ENCODE data around the gene TSPAN17.

Gene TSPAN17

GRCh38 chr5:176612855-176613254 is 34.4 kb upstream of the TSPAN17 start:
- no peak overlapping the region for H3K4me2 ChIP-seq (ENCODE audit: low read length)

GRCh38 chr5:176614805-176615478 is 32.3 kb upstream of the TSPAN17 start:
- Histone ChIP-seq H3K36me3 (replicated peaks; ENCODE audit: low read depth, low read length) (no peaks in the 10 kb centered on the region), H3K4me2 (ENCODE audit: low read length) (no peak overlapping the region), H3K4me3 (ENCODE audit: low read length) (no peak overlapping the region), H3K27me3 (ENCODE audit: low read depth, low read length) (peaks cover 10% of the 10 kb centered on the region; the same call in 1 of the 2 replicates), H2AFZ (ENCODE audit: low read depth, low read length) (no peak overlapping the region), H3K9me3 (ENCODE audit: insufficient read depth, low read length) (no peaks in the 10 kb centered on the region), H3K27ac (ENCODE audit: low read length) (no peak overlapping the region), H3K4me1 (ENCODE audit: low read length) (no peaks in the 10 kb centered on the region), H3K9ac (ENCODE audit: low read length) (no peak overlapping the region), H4K20me1 (ENCODE audit: insufficient read depth, low read length) (no peaks in the 10 kb centered on the region), H3K79me2 (ENCODE audit: low read length) (no peaks in the 10 kb centered on the region)
- TF ChIP-seq EZH2phosphoT487 (IDR thresholded peaks at IDR 0.05; ENCODE audit: low read depth), result no peak
- no peak for TF ChIP-seq CTCF (IDR thresholded peaks at IDR 0.05; ENCODE audit: low read depth, low read length)

More at GRCh38 chr5:176612855-176613254, 34.4 kb upstream of the TSPAN17 start:
- H4K20me1 ChIP-seq (ENCODE audit: insufficient read depth, low read length), result 0 out of 2 replicates have a peak, but pooled peaks cover 5% of the 10 kb centered on the region
- no peak overlapping the region for H3K9ac ChIP-seq (ENCODE audit: low read length)
- no peaks in the 10 kb centered on the region for H3K36me3 ChIP-seq (replicated peaks; ENCODE audit: low read depth, low read length)
- H3K27ac ChIP-seq (ENCODE audit: low read length), result no peak overlapping the region
- H3K4me3 ChIP-seq (ENCODE audit: low read length), result no peak overlapping the region
- TF ChIP-seq CTCF (IDR thresholded peaks at IDR 0.05; ENCODE audit: low read depth, low read length) (no peak), EZH2phosphoT487 (IDR thresholded peaks at IDR 0.05; ENCODE audit: low read depth) (no peak)
- H3K9me3 ChIP-seq (ENCODE audit: insufficient read depth, low read length), result no peaks in the 10 kb centered on the region
- H3K4me1 ChIP-seq (ENCODE audit: low read length), result peaks cover 5% of the 10 kb centered on the region; the same call in 1 of the 2 replicates
- H3K27me3 ChIP-seq (ENCODE audit: low read depth, low read length), result peaks cover 10% of the 10 kb centered on the region; the same call in 1 of the 2 replicates
- H2AFZ ChIP-seq (ENCODE audit: low read depth, low read length), result no peak overlapping the region
- H3K79me2 ChIP-seq (ENCODE audit: low read length), result peaks cover 7% of the 10 kb centered on the region; the same call in 1 of the 2 replicates

GRCh38 chr5:176616511-176616910 is 30.8 kb upstream of the TSPAN17 start:
- no peak overlapping the region for H3K4me3 ChIP-seq (ENCODE audit: low read length)
- H2AFZ ChIP-seq (ENCODE audit: low read depth, low read length), result no peak overlapping the region
- H3K4me2 ChIP-seq (ENCODE audit: low read length), result no peak overlapping the region
- H3K79me2 ChIP-seq (ENCODE audit: low read length), result no peaks in the 10 kb centered on the region
- TF ChIP-seq EZH2phosphoT487 (IDR thresholded peaks at IDR 0.05; ENCODE audit: low read depth), result no peak
- no peak for TF ChIP-seq CTCF (IDR thresholded peaks at IDR 0.05; ENCODE audit: low read depth, low read length)
- no peaks in the 10 kb centered on the region for H3K9me3 ChIP-seq (ENCODE audit: insufficient read depth, low read length)
- no peaks in the 10 kb centered on the region for H4K20me1 ChIP-seq (ENCODE audit: insufficient read depth, low read length)
- H3K4me1 ChIP-seq (ENCODE audit: low read length), result no peaks in the 10 kb centered on the region
- H3K27ac ChIP-seq (ENCODE audit: low read length), result no peak overlapping the region
- no peaks in the 10 kb centered on the region for H3K36me3 ChIP-seq (replicated peaks; ENCODE audit: low read depth, low read length)
- H3K9ac ChIP-seq (ENCODE audit: low read length), result no peak overlapping the region
- peaks cover 8% of the 10 kb centered on the region; the same call in 1 of the 2 replicates for H3K27me3 ChIP-seq (ENCODE audit: low read depth, low read length)

- no peaks in the 10 kb centered on the region for H4K20me1 ChIP-seq (ENCODE audit: insufficient read depth, low read length)
- H3K27me3 ChIP-seq (ENCODE audit: low read depth, low read length), result peaks cover 2% of the 10 kb centered on the region; the same call in 1 of the 2 replicates
- TF ChIP-seq EZH2phosphoT487 (IDR thresholded peaks at IDR 0.05; ENCODE audit: low read depth), result no peak
- TF ChIP-seq CTCF (IDR thresholded peaks at IDR 0.05; ENCODE audit: low read depth, low read length), result no peak
- H3K9me3 ChIP-seq (ENCODE audit: insufficient read depth, low read length), result no peaks in the 10 kb centered on the region
- no peaks in the 10 kb centered on the region for H3K79me2 ChIP-seq (ENCODE audit: low read length)
- no peaks in the 10 kb centered on the region for H3K4me1 ChIP-seq (ENCODE audit: low read length)
- no peak overlapping the region for H3K4me2 ChIP-seq (ENCODE audit: low read length)
- H3K9ac ChIP-seq (ENCODE audit: low read length), result no peak overlapping the region
- no peaks in the 10 kb centered on the region for H3K36me3 ChIP-seq (replicated peaks; ENCODE audit: low read depth, low read length)
- no peak overlapping the region for H3K27ac ChIP-seq (ENCODE audit: low read length)
- H2AFZ ChIP-seq (ENCODE audit: low read depth, low read length), result no peak overlapping the region
- no peak overlapping the region for H3K4me3 ChIP-seq (ENCODE audit: low read length)
Measured at GRCh38 chr5:176618783-176619182, 28.5 kb upstream of the TSPAN17 start.
